Common myeloid progenitor, CD34-positive (primary cell): ENCODE measurements around the gene ACTMAP.

Experiments used
- CTCF ChIA-PET: fragments of 350-600 bp; sonication (Branson Sonifier 250); formaldehyde crosslinking; loops from one replicate; lab custom pipeline; 2021; ENCODE audit warnings: antibody characterized with exemption; lab: Charles Lee
- POLR2A ChIA-PET: fragments of 350-600 bp; sonication (Branson Sonifier 250); formaldehyde crosslinking; loops from one replicate; lab custom pipeline; 2021; ENCODE audit warnings: antibody characterized with exemption; lab: Charles Lee
- DNase-seq, 3 donors: peaks; one replicate each; pipeline versions ENCODE4 v3.0.0 to v3.0.0-alpha.2; 2013
- H3K27ac ChIP-seq, 2 experiments: 1 replicate in 1 of 2; 2 replicates in 1 of 2; pipeline ENCODE4 v1.7.0; 2013; ENCODE audit warnings: inconsistent platforms in 2 of 2, low read length in 2 of 2, mild to moderate bottlenecking in 2 of 2, low read depth in 1 of 2, moderate library complexity in 1 of 2; ENCODE audit not compliant: severe bottlenecking in 2 of 2, insufficient read depth in 1 of 2, poor library complexity in 1 of 2
- H3K27me3 ChIP-seq, 5 experiments: replicated peaks in 2 of 5; 1 replicate in 3 of 5; 2 replicates in 2 of 5; pipeline versions ENCODE4 v1.6.1 to v1.7.0; 2013; ENCODE audit warnings: low read length in 4 of 5, mild to moderate bottlenecking in 2 of 5, moderate library complexity in 2 of 5, inconsistent platforms in 1 of 5; ENCODE audit not compliant: insufficient read depth in 5 of 5, control insufficient read depth in 4 of 5
- H3K36me3 ChIP-seq, 4 experiments: 1 replicate in 2 of 4; 2 replicates in 2 of 4; pipeline versions ENCODE4 v1.6.1 to v1.7.0; 2013; ENCODE audit warnings: low read length in 3 of 4, control low read depth in 1 of 4, mild to moderate bottlenecking in 1 of 4; ENCODE audit not compliant: control insufficient read depth in 4 of 4, insufficient read depth in 4 of 4
- H3K4me1 ChIP-seq, 4 experiments: 1 replicate in 3 of 4; 2 replicates in 1 of 4; pipeline versions ENCODE4 v1.6.1 to v1.7.1; 2013; ENCODE audit warnings: low read length in 3 of 4, mild to moderate bottlenecking in 3 of 4, control low read depth in 1 of 4, inconsistent platforms in 1 of 4, moderate library complexity in 1 of 4; ENCODE audit not compliant: control insufficient read depth in 4 of 4, insufficient read depth in 4 of 4; ENCODE audit errors: control extremely low read depth in 1 of 4
- H3K4me3 ChIP-seq, 7 experiments: 1 replicate in 4 of 7; 2 replicates in 3 of 7; pipeline versions ENCODE4 v1.5.1 to v1.7.0; 2013; ENCODE audit warnings: mild to moderate bottlenecking in 7 of 7, low read length in 6 of 7, moderate library complexity in 6 of 7, inconsistent platforms in 2 of 7, low read depth in 2 of 7, control low read depth in 1 of 7; ENCODE audit not compliant: insufficient read depth in 4 of 7, control insufficient read depth in 1 of 7; ENCODE audit errors: extremely low read depth in 1 of 7
- H3K9me3 ChIP-seq, 5 experiments: 1 replicate in 4 of 5; 2 replicates in 1 of 5; pipeline versions ENCODE4 v1.6.1 to v1.7.1; 2013; ENCODE audit warnings: low read length in 4 of 5, mild to moderate bottlenecking in 2 of 5, inconsistent platforms in 1 of 5, low read depth in 1 of 5, moderate library complexity in 1 of 5; ENCODE audit not compliant: control insufficient read depth in 4 of 5, insufficient read depth in 2 of 5; ENCODE audit errors: control extremely low read depth in 1 of 5
- WGBS: methylation state at CpG from one replicate; pipeline ENCODE4 v1.1.5; 2013; ENCODE audit not compliant: insufficient coverage; 5-methylcytosine and 5-hydroxymethylcytosine counted together

The ACTMAP gene

DNA sequence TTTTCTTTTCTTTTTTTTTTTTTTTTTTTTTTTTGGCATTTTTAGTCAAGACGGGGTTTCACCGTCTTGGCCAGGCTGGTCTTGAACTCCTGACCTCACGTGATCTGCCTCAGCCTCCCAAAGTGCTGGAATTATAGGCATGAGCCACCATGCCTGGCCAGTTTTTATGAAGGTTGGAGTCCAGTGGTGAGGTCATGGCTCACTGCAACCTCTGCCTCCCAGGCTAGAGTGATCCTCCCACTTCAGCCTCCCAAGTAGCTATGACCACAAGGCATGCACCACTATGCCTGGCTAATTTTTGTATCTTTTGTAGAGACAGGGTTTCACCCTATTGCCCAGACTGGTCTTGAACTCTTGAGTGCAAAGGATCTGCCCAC, 5.0 kb upstream of the ACTMAP start:
- Histone ChIP-seq H3K27me3 (no peaks in the 10 kb centered on the region), H3K4me1 (peaks cover 2 to 49% (median 32%) of the 10 kb centered on the region in 4 experiments), H3K36me3 (peaks cover 18 to 50% (median 38%) of the 10 kb centered on the region in 4 experiments), H3K9me3 (no peaks in the 10 kb centered on the region), H3K27ac (peak overlapping the region in 1 of 2 experiments; percentile 39), H3K4me3 (no peak overlapping the region)
- WGBS = no CpG with 5 or more reads among the region's 3 CpGs
- POLR2A ChIA-PET = no interaction called here
- DNase-seq = no peak
- CTCF ChIA-PET = interaction anchor here (1.5 to 2.3 kb wide), 2 partner anchors 12 to 50 kb away, joined by 3 to 9 read pairs; no protein-coding TSS in a partner anchor

DNA sequence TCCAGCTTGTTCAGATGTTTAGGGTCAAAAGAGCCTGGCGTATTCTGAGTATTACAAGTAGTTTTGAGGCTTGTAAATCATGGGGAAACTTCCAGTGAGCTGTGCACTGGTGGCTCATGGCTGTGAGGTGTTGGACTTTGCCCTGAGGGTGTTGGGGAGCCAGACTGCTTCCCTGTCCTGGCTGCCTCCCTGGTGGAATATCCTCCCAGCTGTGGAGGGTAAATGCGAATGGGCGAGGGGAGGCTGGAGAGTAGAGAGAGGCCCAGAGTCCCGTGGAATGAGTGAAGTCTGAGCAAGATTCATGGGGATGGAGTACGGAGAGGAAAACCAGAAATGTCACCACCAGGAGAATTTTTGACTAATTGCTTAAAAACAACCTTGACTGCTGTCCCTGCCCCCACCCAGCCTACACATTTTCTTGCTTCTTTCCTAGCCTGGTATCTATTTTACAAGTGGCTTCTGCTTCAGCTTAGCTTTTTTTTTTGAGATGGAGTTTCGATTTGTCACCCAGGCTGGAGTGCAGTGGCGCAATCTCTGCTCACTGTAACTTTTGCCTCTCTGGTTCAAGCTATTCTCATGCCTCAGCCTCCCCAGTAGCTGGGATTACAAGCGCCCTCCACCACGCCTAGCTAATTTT, 4.5 kb upstream of the ACTMAP start:
- peak overlapping the region; percentile 41 to 46 for H3K27ac ChIP-seq
- ChIA-PET POLR2A (no interaction called here), CTCF (interaction anchor here (2.3 kb wide), 1 partner anchor 51 kb away, joined by 9 read pairs; no protein-coding TSS in a partner anchor)
- no peak for DNase-seq
- 72% methylated on average over 4 of the region's 9 CpGs for WGBS
- peak overlapping the region in 3 of 7 experiments; percentile 12 to 53 (median 27) for H3K4me3 ChIP-seq
- no peaks in the 10 kb centered on the region for H3K27me3 ChIP-seq
- H3K36me3 ChIP-seq = peaks cover 18 to 45% (median 35%) of the 10 kb centered on the region in 4 experiments
- no peaks in the 10 kb centered on the region for H3K9me3 ChIP-seq
- H3K4me1 ChIP-seq = peaks cover 4 to 54% (median 37%) of the 10 kb centered on the region in 4 experiments

DNA sequence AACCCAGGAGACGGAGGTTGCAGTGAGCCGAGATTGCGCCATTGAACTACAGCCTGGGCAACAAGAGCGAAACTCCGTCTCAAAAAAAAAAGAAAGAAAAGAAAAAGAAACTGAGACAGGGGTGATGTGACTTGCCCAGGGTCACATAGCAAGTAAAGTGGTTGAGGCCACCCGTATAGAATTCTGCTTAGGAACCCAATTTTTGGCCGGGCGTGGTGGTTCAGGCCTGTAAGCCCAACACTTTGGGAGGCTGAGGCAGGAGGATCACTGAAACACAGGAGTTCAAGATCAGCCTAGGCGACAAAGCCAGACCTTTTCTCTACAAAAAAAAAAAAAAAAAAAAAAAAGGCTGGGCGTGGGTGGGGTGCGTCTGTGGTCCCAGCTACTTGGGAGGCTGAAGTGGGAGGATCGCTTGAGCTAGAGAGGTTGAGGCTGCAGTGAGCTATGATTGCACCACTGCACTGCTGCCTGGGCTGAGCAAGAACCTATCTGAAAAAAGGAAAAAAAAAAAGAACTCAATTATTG, 2.0 kb upstream of the ACTMAP start:
- H3K27me3 ChIP-seq = no peaks in the 10 kb centered on the region
- POLR2A ChIA-PET = interaction anchor here (0.6 to 1.0 kb wide), 2 partner anchors 24 to 25 kb away, joined by 4 to 5 read pairs; no protein-coding TSS in a partner anchor
- peaks cover 6 to 67% (median 43%) of the 10 kb centered on the region in 4 experiments for H3K4me1 ChIP-seq
- no peak for DNase-seq
- H3K9me3 ChIP-seq = no peaks in the 10 kb centered on the region
- H3K36me3 ChIP-seq = peaks cover 8 to 30% (median 18%) of the 10 kb centered on the region in 4 experiments
- 92% methylated on average over 7 of the region's 12 CpGs for WGBS
- peak overlapping the region in 5 of 7 experiments; percentile 65 to 91 (median 80) for H3K4me3 ChIP-seq
- CTCF ChIA-PET = no interaction called here
- peak overlapping the region in 1 of 2 experiments; percentile 95 for H3K27ac ChIP-seq

DNA sequence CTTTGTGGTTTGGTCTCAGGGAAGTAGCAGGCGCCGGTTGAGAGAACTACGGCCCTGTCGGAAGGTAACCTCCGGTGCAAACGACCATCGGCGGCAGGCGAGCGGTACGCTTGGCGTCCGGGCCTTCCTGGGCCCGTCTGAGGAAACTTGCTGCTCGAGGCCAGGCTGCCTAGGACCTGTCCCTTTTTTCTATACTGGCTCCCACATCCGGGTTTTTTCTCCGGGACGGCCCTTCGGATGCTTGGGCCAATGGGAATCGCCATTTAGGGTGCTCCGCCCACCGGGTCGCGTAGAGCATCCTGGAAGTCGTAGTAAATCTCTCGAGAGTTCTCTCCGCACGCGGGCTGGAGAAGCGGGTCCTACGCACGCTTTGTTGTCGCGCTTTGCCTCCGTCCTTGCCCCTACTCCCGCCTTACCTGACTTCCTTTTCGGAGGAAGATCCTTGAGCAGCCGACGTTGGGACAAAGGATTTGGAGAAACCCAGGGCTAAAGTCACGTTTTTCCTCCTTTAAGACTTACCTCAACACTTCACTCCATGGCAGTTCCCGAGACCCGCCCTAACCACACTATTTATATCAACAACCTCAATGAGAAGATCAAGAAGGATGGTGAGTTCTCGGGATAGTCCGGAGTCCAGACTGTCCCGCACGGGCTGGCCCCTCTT, 729 bp upstream of the ACTMAP start, which contains the start of gene SNRPA:
SNRPA (plus strand) TSS at position 330 of the 664 bp plus-strand sequence; CDS start at position 536, 206 bp downstream.
- peak; percentile 97 to 98 (median 97) for DNase-seq
- Histone ChIP-seq H3K36me3 (peaks cover 0 to 18% (median 10%) of the 10 kb centered on the region in 4 experiments), H3K27ac (peak within 1 kb of the TSS; percentile 91 to 95), H3K4me1 (peaks cover 6 to 61% (median 43%) of the 10 kb centered on the region in 4 experiments), H3K9me3 (no peaks in the 10 kb centered on the region), H3K27me3 (no peaks in the 10 kb centered on the region), H3K4me3 (peak within 1 kb of the TSS; percentile 65 to 91 (median 82))
- CTCF ChIA-PET = interaction anchor here (1.0 kb wide), 1 partner anchor 59 kb away, joined by 4 read pairs; no protein-coding TSS in a partner anchor
- POLR2A ChIA-PET = interaction anchor here (0.6 to 1.5 kb wide), 6 partner anchors 26 to 330 kb away, joined by 3 to 15 read pairs (median 4); partner anchors contain the start of genes COQ8B, EGLN2 and RAB4B
- WGBS = under 1% methylated on average over 46 of the region's 46 CpGs

DNA sequence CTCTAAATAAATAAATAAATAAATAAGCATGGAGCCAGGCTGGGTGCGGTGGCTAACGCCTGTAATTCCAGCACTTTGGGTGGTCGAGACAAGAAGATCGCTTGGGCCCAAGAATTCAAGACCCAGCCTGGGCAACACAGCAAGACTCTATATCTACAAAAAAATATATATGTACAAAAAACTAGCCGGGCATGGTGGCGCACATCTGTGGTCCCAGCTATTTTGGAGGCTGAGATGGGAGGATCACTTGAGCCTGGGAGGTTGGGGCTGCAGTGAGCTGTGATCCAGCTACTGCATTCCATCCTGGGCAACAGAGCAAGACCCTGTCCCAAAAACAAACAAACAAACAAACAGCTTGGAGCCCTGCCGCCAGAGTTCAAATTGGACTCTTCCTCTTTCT, 2.7 kb downstream of the ACTMAP start:
- no peak overlapping the region for H3K4me3 ChIP-seq
- H3K27ac ChIP-seq = no peak overlapping the region
- ChIA-PET POLR2A (no interaction called here), CTCF (interaction anchor here (1.5 to 2.3 kb wide), 3 partner anchors 23 to 56 kb away, joined by 4 to 5 read pairs (median 4); partner anchors contain the start of gene RAB4B)
- peaks cover 0 to 2% (median 0%) of the 10 kb centered on the region in 4 experiments for H3K36me3 ChIP-seq
- H3K27me3 ChIP-seq = no peaks in the 10 kb centered on the region
- H3K4me1 ChIP-seq = peaks cover 6 to 32% (median 25%) of the 10 kb centered on the region in 4 experiments
- WGBS = 100% methylated on average over 3 of the region's 7 CpGs
- DNase-seq = no peak
- no peaks in the 10 kb centered on the region for H3K9me3 ChIP-seq

DNA sequence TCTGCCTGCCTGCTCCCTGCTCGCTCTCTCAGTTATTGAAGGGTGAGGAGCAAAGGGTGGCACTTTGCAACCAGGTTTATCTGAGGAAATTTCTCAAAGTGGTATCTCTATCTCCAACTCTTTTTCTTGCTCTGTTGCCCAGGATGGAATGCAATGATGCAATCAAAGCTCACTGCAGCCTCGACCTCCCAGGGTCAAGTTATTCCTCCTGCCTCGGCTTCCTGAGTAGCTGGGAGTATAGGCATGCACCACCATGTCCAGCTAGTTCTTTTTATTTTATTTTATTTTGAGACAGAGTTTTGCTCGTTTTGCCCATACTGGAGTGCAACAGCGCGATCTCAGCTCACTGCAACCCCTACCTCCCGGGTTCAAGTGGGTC, 4.9 kb downstream of the ACTMAP start:
- Histone ChIP-seq H3K27ac (no peak overlapping the region), H3K4me1 (peaks cover 3 to 18% (median 12%) of the 10 kb centered on the region in 4 experiments), H3K36me3 (peaks cover 0 to 3% (median 1%) of the 10 kb centered on the region in 4 experiments), H3K4me3 (no peak overlapping the region), H3K27me3 (no peaks in the 10 kb centered on the region), H3K9me3 (no peaks in the 10 kb centered on the region)
- ChIA-PET CTCF (no interaction called here), POLR2A (no interaction called here)
- 100% methylated on average over 6 of the region's 7 CpGs for WGBS
- DNase-seq = no peak
